Lung (tissue), 12 donors: ENCODE measurements around the gene TP53BP1. TPM values are rescaled to one million over a fixed set of nuclear protein-coding genes. Genes with fewer than 3 reads are reported as not detected.
A peak's percentile ranks its signal among the peaks of the same experiment; 100 is the strongest.

Source experiments
- ATAC-seq: fragments of 200-7000 bp; cut with Tn5 transposase; one replicate; pipeline ENCODE4 v1.9.1; 2020; ENCODE audit warnings: moderate number of reproducible peaks; ENCODE audit not compliant: insufficient read depth, low FRiP score
- DNase-seq, 3 donors: peaks; one replicate each; pipeline ENCODE4 v3.0.0-alpha.2; 2013 to 2017
- H3K27ac ChIP-seq, 2 donors: one replicate each; pipeline ENCODE4 v1.5.1; 2013; ENCODE audit warnings: mild to moderate bottlenecking in 2 of 2, moderate library complexity in 2 of 2, control low read depth in 1 of 2, inconsistent platforms in 1 of 2, low read depth in 1 of 2, low read length in 1 of 2
- H3K27me3 ChIP-seq, 3 donors: one replicate each; pipeline ENCODE4 v1.5.1; 2013; ENCODE audit warnings: low read length in 2 of 3; ENCODE audit not compliant: control insufficient read depth in 3 of 3, insufficient read depth in 3 of 3
- H3K36me3 ChIP-seq, 4 donors: one replicate each; pipeline ENCODE4 v1.5.1; 2013; ENCODE audit warnings: low read length in 4 of 4, mild to moderate bottlenecking in 1 of 4, moderate library complexity in 1 of 4; ENCODE audit not compliant: control insufficient read depth in 4 of 4, insufficient read depth in 4 of 4
- H3K4me1 ChIP-seq, 5 donors: one replicate each; pipeline ENCODE4 v1.5.1; 2013; ENCODE audit warnings: low read length in 5 of 5, mild to moderate bottlenecking in 2 of 5, moderate library complexity in 1 of 5; ENCODE audit not compliant: control insufficient read depth in 5 of 5, insufficient read depth in 5 of 5
- H3K4me3 ChIP-seq: one replicate; pipeline ENCODE4 v1.5.1; 2013; ENCODE audit warnings: mild to moderate bottlenecking, control low read depth, moderate library complexity
- H3K9ac ChIP-seq, 2 donors: one replicate each; pipeline ENCODE4 v1.5.1; 2013; ENCODE audit warnings: low read length in 2 of 2, control low read depth in 1 of 2; ENCODE audit not compliant: insufficient read depth in 1 of 2
- H3K9me3 ChIP-seq, 4 donors: one replicate each; pipeline ENCODE4 v1.5.1; 2013; ENCODE audit warnings: low read length in 3 of 4, mild to moderate bottlenecking in 1 of 4, moderate library complexity in 1 of 4; ENCODE audit not compliant: control insufficient read depth in 4 of 4, insufficient read depth in 3 of 4
- WGBS, 2 donors: extraction: QIAGEN DNeasy Blood & Tissue Kit; methylation state at CpG; one replicate each; pipeline ENCODE4 v1.1.7; 2013; 5-methylcytosine and 5-hydroxymethylcytosine counted together
- polyA plus RNA-seq, 2 donors: library from polyadenylated mRNA; stranded (reverse); fragments of 200-250 nt; gene quantifications; one replicate each; pipeline ENCODE4 v1.2.1, GENCODE V29; 2013
- total RNA-seq, 2 donors: library from RNA; depleted of rRNA in 1 of 2; stranded (reverse); fragments of >200 nt in 1 of 2; gene quantifications; one replicate each; pipeline ENCODE4 v1.2.1, GENCODE V29; 2014 to 2021
- TF ChIP-seq, protein P1 (sequence below): IDR thresholded peaks from 2 replicates; pipeline ENCODE4 v1.5.1; 2012; ENCODE audit warnings: mild to moderate bottlenecking; ENCODE audit errors: control extremely low read depth, extremely low read depth
- donor health status: control.
- donor health status: control.
- donor health status: Bipolar disorder and iron deficiency.
- donor health status: healthy.
- donor health status: DM: yes; HTN: yes; CAD: no.

TP53BP1 gene
- total and polyA plus RNA-seq, 4 donors: 8.9 to 97.4 (median 23.7) TPM

GRCh38 chr15:43499635-43500034 lies 6.7 kb upstream of the TP53BP1 start:
- H3K4me1 ChIP-seq: no peaks in the 10 kb centered on the region
- WGBS, 2 donors: 88 to 98% methylated on average over 1 of the region's 1 CpG
- H3K27ac ChIP-seq: no peak overlapping the region
- no peak for ATAC-seq
- H3K36me3 ChIP-seq: no peaks in the 10 kb centered on the region
- TF ChIP-seq, protein P1, sequence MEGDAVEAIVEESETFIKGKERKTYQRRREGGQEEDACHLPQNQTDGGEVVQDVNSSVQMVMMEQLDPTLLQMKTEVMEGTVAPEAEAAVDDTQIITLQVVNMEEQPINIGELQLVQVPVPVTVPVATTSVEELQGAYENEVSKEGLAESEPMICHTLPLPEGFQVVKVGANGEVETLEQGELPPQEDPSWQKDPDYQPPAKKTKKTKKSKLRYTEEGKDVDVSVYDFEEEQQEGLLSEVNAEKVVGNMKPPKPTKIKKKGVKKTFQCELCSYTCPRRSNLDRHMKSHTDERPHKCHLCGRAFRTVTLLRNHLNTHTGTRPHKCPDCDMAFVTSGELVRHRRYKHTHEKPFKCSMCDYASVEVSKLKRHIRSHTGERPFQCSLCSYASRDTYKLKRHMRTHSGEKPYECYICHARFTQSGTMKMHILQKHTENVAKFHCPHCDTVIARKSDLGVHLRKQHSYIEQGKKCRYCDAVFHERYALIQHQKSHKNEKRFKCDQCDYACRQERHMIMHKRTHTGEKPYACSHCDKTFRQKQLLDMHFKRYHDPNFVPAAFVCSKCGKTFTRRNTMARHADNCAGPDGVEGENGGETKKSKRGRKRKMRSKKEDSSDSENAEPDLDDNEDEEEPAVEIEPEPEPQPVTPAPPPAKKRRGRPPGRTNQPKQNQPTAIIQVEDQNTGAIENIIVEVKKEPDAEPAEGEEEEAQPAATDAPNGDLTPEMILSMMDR: no peak
- H3K4me3 ChIP-seq: no peak overlapping the region
- H3K9ac ChIP-seq: no peak overlapping the region
- DNase-seq: no peak
- no peaks in the 10 kb centered on the region for H3K27me3 ChIP-seq
- H3K9me3 ChIP-seq: no peaks in the 10 kb centered on the region

- WGBS, 2 donors: 70 to 75% methylated on average over 3 of the region's 3 CpGs
- Histone ChIP-seq H3K27ac (no peak overlapping the region), H3K27me3 (no peaks in the 10 kb centered on the region), H3K4me1 (peaks cover 0 to under 1% (median 0%) of the 10 kb centered on the region in 5 donors), H3K36me3 (no peaks in the 10 kb centered on the region), H3K9ac (no peak overlapping the region), H3K4me3 (no peak overlapping the region), H3K9me3 (no peaks in the 10 kb centered on the region)
- ATAC-seq (no peak), DNase-seq (no peak)
- TF ChIP-seq, protein P1: no peak
Measured at GRCh38 chr15:43498990-43499389, 6.0 kb upstream of the TP53BP1 start.

- 73 to 80% methylated on average over 7 of the region's 7 CpGs for WGBS, 2 donors
- Histone ChIP-seq H3K27ac (peak overlapping the region in 1 of 2 donors; percentile 43), H3K9ac (peak overlapping the region; percentile 91 to 93), H3K4me3 (no peak overlapping the region), H3K36me3 (peaks cover 0 to 6% (median 3%) of the 10 kb centered on the region in 4 donors), H3K27me3 (no peaks in the 10 kb centered on the region), H3K4me1 (peaks cover 0 to 18% (median 4%) of the 10 kb centered on the region in 5 donors), H3K9me3 (no peaks in the 10 kb centered on the region)
- ATAC-seq (no peak), DNase-seq (no peak)
- TF ChIP-seq, protein P1: no peak
Measured at GRCh38 chr15:43493703-43494472, 932 bp upstream of the TP53BP1 start.
